Upper lobe of left lung (tissue), 4 donors: ENCODE data around the gene SP3.

Experiments used
- CTCF ChIP-seq, 6 experiments: fragments of 450-650 bp in 4 of 6; fragments of 200-600 bp in 2 of 6; sonication (generic) in 2 of 6; IDR thresholded peaks; one replicate each; pipeline ENCODE4 v1.5.1; 2016 to 2019; ENCODE audit warnings: antibody characterized with exemption in 6 of 6
- EP300 ChIP-seq, 4 donors: sonication (generic); formaldehyde crosslinking; IDR thresholded peaks; one replicate each; pipeline ENCODE4 v1.5.1; 2017; ENCODE audit warnings: antibody characterized with exemption in 4 of 4, control low read depth in 2 of 4
- POLR2A ChIP-seq, 4 donors: fragments of 450-650 bp; IDR thresholded peaks; one replicate each; pipeline ENCODE4 v1.5.1; 2016 to 2017; ENCODE audit warnings: antibody characterized with exemption in 4 of 4, mild to moderate bottlenecking in 2 of 4
- POLR2AphosphoS5 ChIP-seq, 2 donors: sonication (generic); formaldehyde crosslinking; IDR thresholded peaks; one replicate each; pipeline ENCODE4 v1.5.1; 2017; ENCODE audit warnings: antibody characterized with exemption in 2 of 2

- no peak for TF ChIP-seq CTCF (IDR thresholded peaks at IDR 0.05)
- no peak for TF ChIP-seq POLR2A (IDR thresholded peaks at IDR 0.05)
- TF ChIP-seq POLR2AphosphoS5 (IDR thresholded peaks at IDR 0.05) = no peak
- no peak for TF ChIP-seq EP300 (IDR thresholded peaks at IDR 0.05)
These were observed 66.2 kb downstream of the SP3 start for GRCh38 chr2:173898996-173899395.
